Testis (tissue), 2 donors: ENCODE results near the gene IL1RL1.

Source experiments
- CTCF ChIP-seq, 3 experiments: fragments of 450-650 bp in 2 of 3; fragments of 200-600 bp in 1 of 3; sonication (generic) in 1 of 3; IDR thresholded peaks; one replicate each; pipeline ENCODE4 v1.5.1; 2016 to 2019; ENCODE audit warnings: antibody characterized with exemption in 3 of 3, mild to moderate bottlenecking in 2 of 3, moderate library complexity in 1 of 3
- POLR2A ChIP-seq: fragments of 450-650 bp; IDR thresholded peaks from one replicate; pipeline ENCODE4 v1.6.1; 2017; ENCODE audit warnings: antibody characterized with exemption, mild to moderate bottlenecking, moderate library complexity

GRCh38 chr2:102284611-102285010, 26.8 kb upstream of the IL1RL1 start:
- TF ChIP-seq CTCF (IDR thresholded peaks at IDR 0.05) = no peak
- TF ChIP-seq POLR2A = no peak
